Tibial nerve (tissue), 3 donors: ENCODE measurements around the gene EEF1AKMT3.

Source experiments
- CTCF ChIP-seq, 5 experiments: fragments of 200-600 bp in 3 of 5; fragments of 450-650 bp in 2 of 5; sonication (generic) in 3 of 5; IDR thresholded peaks; one replicate each; pipeline ENCODE4 v1.5.1; 2016 to 2019; ENCODE audit warnings: antibody characterized with exemption in 5 of 5, mild to moderate bottlenecking in 3 of 5, moderate library complexity in 2 of 5
- POLR2A ChIP-seq, 2 donors: fragments of 450-650 bp; IDR thresholded peaks; one replicate each; pipeline ENCODE4 v1.6.1; 2017; ENCODE audit warnings: antibody characterized with exemption in 2 of 2, mild to moderate bottlenecking in 2 of 2, moderate library complexity in 2 of 2

GRCh38 chr12:57765698-57766463, 6.5 kb upstream of the EEF1AKMT3 start:
- TF ChIP-seq CTCF (IDR thresholded peaks at IDR 0.05) (no peak), POLR2A (IDR thresholded peaks at IDR 0.05) (no peak)
